Trophoblast cell (in vitro differentiated cells and primary cell): ENCODE data around the gene TBC1D30.

Experiments used
- DNase-seq, 2 donors: peaks; one replicate each; pipeline ENCODE4 v3.0.0-alpha.2; 2016
- H2AFZ ChIP-seq: 2 replicates; pipeline ENCODE4 v1.6.1; 2013; ENCODE audit warnings: low read length, moderate library complexity, mild to moderate bottlenecking; ENCODE audit not compliant: insufficient read depth, poor library complexity
- H2AK5ac ChIP-seq: 2 replicates; pipeline ENCODE4 v1.6.1; 2013; ENCODE audit warnings: mild to moderate bottlenecking, low read length
- H2BK120ac ChIP-seq: 2 replicates; pipeline ENCODE4 v1.6.1; 2013; ENCODE audit warnings: low read length, mild to moderate bottlenecking, moderate library complexity; ENCODE audit not compliant: insufficient read depth, poor library complexity
- H2BK12ac ChIP-seq: 2 replicates; pipeline ENCODE4 v1.6.1; 2013; ENCODE audit warnings: mild to moderate bottlenecking, low read length, moderate library complexity
- H2BK5ac ChIP-seq: 2 replicates; pipeline ENCODE4 v1.6.1; 2013; ENCODE audit warnings: low read length, low read depth, moderate library complexity, mild to moderate bottlenecking; ENCODE audit not compliant: poor library complexity
- H3K14ac ChIP-seq: 2 replicates; pipeline ENCODE4 v1.6.1; 2013; ENCODE audit warnings: mild to moderate bottlenecking, low read length
- H3K18ac ChIP-seq: 2 replicates; pipeline ENCODE4 v1.6.1; 2013; ENCODE audit warnings: mild to moderate bottlenecking, low read length
- H3K23ac ChIP-seq: 2 replicates; pipeline ENCODE4 v1.6.1; 2013; ENCODE audit warnings: low read length
- H3K27ac ChIP-seq: 2 replicates; pipeline ENCODE4 v1.5.1; 2013; ENCODE audit warnings: low read depth, mild to moderate bottlenecking, inconsistent platforms, low read length, moderate library complexity
- H3K27me3 ChIP-seq: 2 replicates; pipeline ENCODE4 v1.6.1; 2013; ENCODE audit warnings: inconsistent platforms, mild to moderate bottlenecking, low read length, moderate library complexity; ENCODE audit not compliant: insufficient read depth
- H3K36me3 ChIP-seq, 2 experiments: 1 replicate in 1 of 2; 2 replicates in 1 of 2; pipeline ENCODE4 v1.6.1; 2013; ENCODE audit warnings: low read length in 2 of 2, mild to moderate bottlenecking in 2 of 2, moderate library complexity in 1 of 2; ENCODE audit not compliant: insufficient read depth in 2 of 2, control insufficient read depth in 1 of 2
- H3K4ac ChIP-seq: 2 replicates; pipeline ENCODE4 v1.6.1; 2013; ENCODE audit warnings: low read depth, mild to moderate bottlenecking, low read length, moderate library complexity
- H3K4me1 ChIP-seq, 2 experiments: 1 replicate in 1 of 2; 2 replicates in 1 of 2; pipeline ENCODE4 v1.6.1; 2013; ENCODE audit warnings: low read length in 2 of 2, mild to moderate bottlenecking in 2 of 2, moderate library complexity in 1 of 2; ENCODE audit not compliant: insufficient read depth in 2 of 2, control insufficient read depth in 1 of 2
- H3K4me2 ChIP-seq: 2 replicates; pipeline ENCODE4 v1.6.1; 2013; ENCODE audit warnings: inconsistent platforms, mild to moderate bottlenecking, low read length, moderate library complexity
- H3K4me3 ChIP-seq: 2 replicates; pipeline ENCODE4 v1.5.1; 2013; ENCODE audit warnings: mild to moderate bottlenecking, low read depth, low read length, inconsistent platforms
- H3K79me1 ChIP-seq: one replicate; pipeline ENCODE4 v1.6.1; 2013; ENCODE audit warnings: low read length
- H3K79me2 ChIP-seq: 2 replicates; pipeline ENCODE4 v1.6.1; 2013; ENCODE audit warnings: low read length, mild to moderate bottlenecking; ENCODE audit not compliant: control insufficient read depth, insufficient read depth, poor library complexity
- H3K9ac ChIP-seq: 2 replicates; pipeline ENCODE4 v1.6.1; 2013; ENCODE audit warnings: mild to moderate bottlenecking, low read length
- H3K9me3 ChIP-seq: 2 replicates; pipeline ENCODE4 v1.6.1; 2013; ENCODE audit warnings: low read depth, mild to moderate bottlenecking, control low read depth, inconsistent platforms, low read length; ENCODE audit not compliant: insufficient read depth
- H4K12ac ChIP-seq: 2 replicates; pipeline ENCODE4 v1.6.1; 2013; ENCODE audit warnings: low read depth, mild to moderate bottlenecking, low read length, moderate library complexity
- H4K8ac ChIP-seq: 2 replicates; pipeline ENCODE4 v1.6.1; 2013; ENCODE audit warnings: low read depth, mild to moderate bottlenecking, low read length, moderate library complexity
- H4K91ac ChIP-seq: one replicate; pipeline ENCODE4 v1.6.1; 2013; ENCODE audit warnings: low read depth, mild to moderate bottlenecking, low read length, moderate library complexity
- WGBS: extraction: QIAGEN DNeasy Blood & Tissue Kit; methylation state at CpG from one replicate; pipeline ENCODE4 v1.1.7; 2013; ENCODE audit warnings: missing lambda C conversion rate; ENCODE audit not compliant: insufficient read length, insufficient coverage; ENCODE audit errors: extremely low coverage; 5-methylcytosine and 5-hydroxymethylcytosine counted together

The TBC1D30 gene

DNA sequence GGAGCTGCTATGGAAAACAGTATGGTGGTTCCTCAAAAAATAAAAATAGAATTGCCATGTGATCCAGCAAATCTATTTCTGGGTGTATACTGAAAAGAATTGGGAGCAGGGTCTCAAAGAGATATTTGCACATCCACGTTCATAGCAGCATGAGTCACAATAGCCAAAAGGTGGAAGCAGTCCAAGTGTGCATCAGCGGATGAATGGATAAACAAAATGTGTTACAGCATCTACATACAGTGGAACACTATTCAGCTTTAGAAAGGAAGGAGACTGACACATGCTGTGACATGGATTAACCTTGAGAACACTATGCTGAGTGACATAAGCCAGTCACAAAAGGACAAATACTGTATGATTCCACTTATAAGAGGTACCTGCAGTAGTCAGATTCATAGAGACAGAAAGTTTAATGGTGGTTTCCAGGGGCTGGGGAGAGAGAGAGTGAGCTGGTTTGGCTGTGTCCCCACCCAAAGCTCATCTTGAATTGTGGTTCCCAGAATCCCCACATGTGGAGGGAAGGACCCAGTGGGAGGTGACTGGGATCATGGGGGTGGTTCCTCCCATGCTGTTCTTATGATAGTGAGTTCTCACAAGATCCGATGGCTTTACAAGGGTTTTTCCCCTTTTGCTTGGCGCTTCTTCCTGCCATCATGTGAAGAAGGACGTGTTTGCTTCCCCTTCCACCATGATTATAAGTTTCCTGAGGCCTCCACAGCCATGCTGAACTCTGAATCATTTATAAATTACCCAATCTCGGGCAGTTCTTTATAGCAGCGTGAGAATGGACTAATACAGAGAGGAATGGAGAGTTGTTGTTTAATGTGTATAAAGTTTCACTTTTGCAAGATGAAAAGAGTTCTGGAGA, 17.6 kb upstream of the TBC1D30 start:
- Histone ChIP-seq H3K27ac (no peak overlapping the region), H4K91ac (no peak overlapping the region), H2BK120ac (no peak overlapping the region), H2AFZ (no peak overlapping the region), H4K8ac (no peak overlapping the region), H3K4me1 (no peaks in the 10 kb centered on the region), H3K79me2 (no peaks in the 10 kb centered on the region), H3K79me1 (no peaks in the 10 kb centered on the region), H3K18ac (no peak overlapping the region), H4K12ac (no peak overlapping the region), H3K23ac (no peak overlapping the region), H3K4me2 (no peak overlapping the region), H3K9ac (no peak overlapping the region), H3K14ac (no peak overlapping the region), H2BK5ac (no peak overlapping the region), H2BK12ac (no peak overlapping the region), H2AK5ac (no peak overlapping the region), H3K4ac (no peak overlapping the region), H3K36me3 (no peaks in the 10 kb centered on the region), H3K9me3 (no peaks in the 10 kb centered on the region), H3K4me3 (no peak overlapping the region), H3K27me3 (no peaks in the 10 kb centered on the region)
- no CpG with 5 or more reads among the region's 7 CpGs for WGBS
- no peak for DNase-seq

DNA sequence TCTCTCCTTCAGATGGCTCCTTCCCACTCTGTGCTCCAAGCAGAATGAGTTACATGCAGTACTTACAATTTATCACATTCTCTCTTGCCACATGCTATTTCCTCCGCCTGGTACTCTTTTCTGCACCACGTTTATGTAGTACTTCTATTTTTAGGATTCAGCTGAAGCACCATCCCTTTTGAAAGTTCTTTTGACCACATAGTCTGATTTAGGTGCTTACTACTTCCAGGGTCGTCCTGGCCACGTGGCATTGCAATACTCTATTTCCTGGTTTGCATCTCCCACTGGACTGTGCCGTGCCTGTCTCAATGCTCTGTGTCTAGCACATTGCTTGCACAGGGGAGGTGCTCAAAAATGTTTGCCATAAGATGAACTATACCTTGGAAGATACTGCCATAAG, 16.3 kb upstream of the TBC1D30 start:
- WGBS, result no CpG with 5 or more reads among the region's 5 CpGs
- DNase-seq, result no peak
- H3K4ac ChIP-seq, result no peak overlapping the region

DNA sequence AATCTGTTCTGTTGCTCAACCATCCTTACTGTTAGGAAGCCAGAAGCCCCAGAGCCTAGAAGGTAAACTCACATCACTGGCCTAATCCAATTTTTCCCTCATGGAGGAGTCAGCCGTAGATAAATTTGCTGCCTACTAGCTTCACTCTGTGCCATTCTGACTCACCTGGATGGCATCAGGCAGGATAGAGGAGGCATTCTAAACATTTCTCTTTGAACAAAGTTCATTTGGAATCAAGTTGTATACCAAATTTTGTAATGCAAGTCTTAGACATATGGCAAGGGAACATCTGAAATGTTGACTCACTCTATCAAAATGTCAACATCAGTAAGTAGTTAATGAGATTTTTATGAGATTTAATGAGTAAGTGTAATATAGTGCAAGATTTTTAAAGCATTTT, 13.6 kb upstream of the TBC1D30 start:
- Histone ChIP-seq H2BK12ac (no peak overlapping the region), H3K14ac (no peak overlapping the region), H2AFZ (no peak overlapping the region), H3K4me3 (no peak overlapping the region), H3K4ac (no peak overlapping the region), H3K23ac (no peak overlapping the region), H3K18ac (no peak overlapping the region), H2BK5ac (no peak overlapping the region), H3K9ac (no peak overlapping the region), H3K4me2 (no peak overlapping the region), H4K91ac (no peak overlapping the region), H2BK120ac (no peak overlapping the region), H3K36me3 (no peaks in the 10 kb centered on the region), H4K12ac (no peak overlapping the region), H2AK5ac (no peak overlapping the region), H3K79me2 (no peaks in the 10 kb centered on the region), H3K79me1 (no peaks in the 10 kb centered on the region), H4K8ac (no peak overlapping the region), H3K9me3 (no peaks in the 10 kb centered on the region), H3K4me1 (no peaks in the 10 kb centered on the region), H3K27me3 (no peaks in the 10 kb centered on the region), H3K27ac (no peak overlapping the region)
- peak in 1 of 2 donors; percentile 48 for DNase-seq
- no CpG with 5 or more reads among the region's 1 CpG for WGBS

More for the DNA sequence above, 16.3 kb upstream of the TBC1D30 start:
- no peak overlapping the region for H2BK5ac ChIP-seq
- H2BK120ac ChIP-seq, result no peak overlapping the region
- H3K18ac ChIP-seq, result no peak overlapping the region
- H3K27ac ChIP-seq, result no peak overlapping the region
- H2AK5ac ChIP-seq, result no peak overlapping the region
- no peaks in the 10 kb centered on the region for H3K27me3 ChIP-seq
- H3K79me2 ChIP-seq, result no peaks in the 10 kb centered on the region
- no peaks in the 10 kb centered on the region for H3K79me1 ChIP-seq
- no peak overlapping the region for H4K8ac ChIP-seq
- no peak overlapping the region for H3K23ac ChIP-seq
- H3K4me1 ChIP-seq, result no peaks in the 10 kb centered on the region
- H3K9me3 ChIP-seq, result no peaks in the 10 kb centered on the region
- H4K91ac ChIP-seq, result no peak overlapping the region
- no peak overlapping the region for H3K9ac ChIP-seq
- no peaks in the 10 kb centered on the region for H3K36me3 ChIP-seq
- no peak overlapping the region for H2BK12ac ChIP-seq
- H3K14ac ChIP-seq, result no peak overlapping the region
- H4K12ac ChIP-seq, result no peak overlapping the region
- H2AFZ ChIP-seq, result no peak overlapping the region
- no peak overlapping the region for H3K4me2 ChIP-seq
- no peak overlapping the region for H3K4me3 ChIP-seq

DNA sequence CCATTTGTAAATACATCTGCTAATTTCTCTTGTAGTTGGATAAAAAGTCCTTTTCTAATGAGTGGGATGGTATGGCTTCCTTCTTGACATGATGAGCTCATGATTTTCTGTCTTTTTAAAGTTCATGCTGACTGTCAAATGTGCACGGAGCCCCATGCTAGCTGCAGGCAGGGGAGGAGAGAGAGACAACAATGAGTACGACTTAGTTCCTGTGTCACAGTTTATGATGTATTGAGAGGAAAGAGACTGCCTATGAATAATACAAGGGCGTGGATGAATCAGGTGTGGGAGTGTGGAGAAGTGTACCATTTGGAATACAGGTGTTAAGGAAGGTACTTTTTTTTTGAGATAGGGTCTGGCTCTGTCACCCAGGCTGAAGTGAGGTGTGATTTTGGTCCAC, 10.7 kb upstream of the TBC1D30 start:
- Histone ChIP-seq H3K27me3 (no peaks in the 10 kb centered on the region), H3K9me3 (no peaks in the 10 kb centered on the region), H2AFZ (no peak overlapping the region), H3K79me1 (no peaks in the 10 kb centered on the region), H3K79me2 (no peaks in the 10 kb centered on the region), H3K36me3 (no peaks in the 10 kb centered on the region), H3K4me3 (no peak overlapping the region), H3K18ac (no peak overlapping the region), H4K12ac (no peak overlapping the region), H3K4me1 (peaks cover 3% of the 10 kb centered on the region in 2 experiments), H3K4ac (no peak overlapping the region), H4K8ac (no peak overlapping the region), H2BK12ac (no peak overlapping the region), H3K9ac (no peak overlapping the region), H3K27ac (no peak overlapping the region), H2AK5ac (no peak overlapping the region), H2BK120ac (no peak overlapping the region), H4K91ac (no peak overlapping the region), H3K23ac (no peak overlapping the region), H3K14ac (no peak overlapping the region), H3K4me2 (no peak overlapping the region), H2BK5ac (no peak overlapping the region)
- DNase-seq, result no peak
- WGBS, result no CpG with 5 or more reads among the region's 3 CpGs
